Keratinocyte (primary cell): Measurements from ENCODE around the gene SIGLEC9.
"Not testable (repeated sequence)": the region's sequence is repeated elsewhere in the genome, so short reads cannot be mapped to it uniquely, and the experiment has no call there.

Source experiments
- CTCF ChIP-seq, 3 experiments: IDR thresholded peaks in 1 of 3; conservative IDR thresholded peaks in 1 of 3; optimal IDR thresholded peaks in 1 of 3; 2 replicates in 2 of 3; 3 replicates in 1 of 3; pipeline versions ENCODE3 to v1.5.1; 2011; ENCODE audit warnings: low read length in 3 of 3, mild to moderate bottlenecking in 3 of 3, moderate library complexity in 2 of 3, control low read depth in 1 of 3, inconsistent platforms in 1 of 3; ENCODE audit not compliant: insufficient read depth in 2 of 3; ENCODE audit errors: extremely low read depth in 1 of 3
- EZH2 ChIP-seq: IDR thresholded peaks from one replicate; pipeline ENCODE4 v1.6.1; 2012; ENCODE audit warnings: inconsistent platforms, mild to moderate bottlenecking, low read length, moderate library complexity

GRCh38 chr19:51169283-51169918 is 44.7 kb downstream of the SIGLEC9 start:
- TF ChIP-seq CTCF (optimal IDR thresholded peaks at IDR 0.05 in 1 of 3, IDR thresholded peaks at IDR 0.05 in 1 of 3, conservative IDR thresholded peaks at IDR 0.05 in 1 of 3; ENCODE audit: extremely low read depth in 1 of 3, insufficient read depth in 2 of 3, low read length in 3 of 3): peak; percentile 27 to 77 (median 65)
- not testable (repeated sequence) for TF ChIP-seq EZH2
